Stimulated activated CD8-positive, alpha-beta memory T cell treated with anti-CD3 and anti-CD28 coated beads, Interleukin-4, amount 100 ng/mL, for 24 hours (primary cell): ENCODE data around the gene OSER1.
"Not testable (repeated sequence)": the region's sequence is repeated elsewhere in the genome, so short reads cannot be mapped to it uniquely, and the experiment has no call there.

ENCODE experiments used
- DNase-seq: peaks from one replicate; pipeline ENCODE4 v3.0.0-alpha.2; 2020; ENCODE audit warnings: low read depth

OSER1 gene

GRCh38 chr20:44210406-44211176 lies at the start of gene OSER1:
TSS of gene OSER1 (minus strand) at chr20:44210771. CDS start at chr20:44206957, 3,814 bp downstream.
- peak; percentile 95 for DNase-seq

GRCh38 chr20:44258226-44258890 lies 47.8 kb upstream of the OSER1 start:
- DNase-seq = no peak

- no peak for DNase-seq
These were observed 46.4 kb upstream of the OSER1 start for GRCh38 chr20:44256961-44257360.

DNA sequence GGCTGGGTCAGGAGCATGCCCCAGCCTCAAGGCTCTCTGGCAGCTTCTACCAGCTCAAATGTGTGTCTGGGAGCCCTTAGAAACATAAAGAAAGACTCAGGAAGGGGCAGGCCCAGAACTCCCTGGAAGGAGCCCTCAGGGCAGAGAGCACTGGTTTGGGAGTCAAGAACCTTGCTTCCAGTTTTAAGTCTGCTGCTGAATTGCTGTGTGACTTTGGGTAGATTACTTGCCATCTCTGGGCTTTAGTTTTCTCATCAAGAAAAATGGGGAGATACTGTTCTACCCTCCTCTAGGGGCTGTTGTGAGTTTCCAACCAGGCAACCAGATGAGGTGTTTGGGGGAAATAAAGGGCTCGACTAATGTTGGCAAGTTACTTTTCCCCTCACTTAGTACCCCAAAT lies 45.4 kb upstream of the OSER1 start:
- no peak for DNase-seq

DNA sequence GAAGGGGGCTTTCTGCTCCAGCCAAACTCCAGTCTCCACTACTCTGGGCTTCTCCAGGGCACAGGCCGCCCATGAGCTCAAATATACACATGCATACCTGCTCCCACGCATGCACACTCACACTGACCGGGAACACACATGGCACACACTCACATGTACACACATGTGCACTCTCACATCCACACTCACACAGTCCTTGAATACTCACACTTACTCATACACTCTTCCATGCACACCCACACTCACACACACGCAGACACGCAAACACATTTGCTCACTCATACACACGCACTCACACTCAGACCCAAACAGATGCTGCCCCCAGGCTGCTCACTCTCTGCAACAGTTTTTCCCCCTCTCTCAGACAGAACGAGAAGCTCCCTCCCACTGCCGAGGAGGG lies 43.5 kb upstream of the OSER1 start:
- no peak for DNase-seq

- DNase-seq = no peak
These were observed 43.0 kb upstream of the OSER1 start for GRCh38 chr20:44253528-44253927.

DNA sequence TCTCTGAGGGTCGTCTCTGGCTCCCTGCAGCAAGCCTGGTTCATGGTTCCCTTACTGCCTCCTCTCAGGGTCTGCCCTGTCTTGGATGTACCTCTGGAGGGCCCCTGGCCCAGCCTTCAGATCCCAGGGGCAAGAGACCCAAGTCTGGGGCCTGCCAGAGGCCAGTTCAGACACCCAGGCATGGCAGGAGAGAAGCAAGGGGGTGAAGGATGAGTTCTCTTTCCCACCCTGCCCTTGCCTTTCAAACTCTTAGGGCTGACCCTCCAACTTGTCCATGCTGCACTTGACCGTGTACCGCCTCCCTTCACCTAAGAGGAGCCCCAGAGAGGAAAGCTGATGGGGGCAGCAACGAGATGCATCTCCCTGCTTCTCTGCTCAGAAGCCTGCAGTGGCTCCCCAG lies 40.7 kb upstream of the OSER1 start:
- no peak for DNase-seq

DNA sequence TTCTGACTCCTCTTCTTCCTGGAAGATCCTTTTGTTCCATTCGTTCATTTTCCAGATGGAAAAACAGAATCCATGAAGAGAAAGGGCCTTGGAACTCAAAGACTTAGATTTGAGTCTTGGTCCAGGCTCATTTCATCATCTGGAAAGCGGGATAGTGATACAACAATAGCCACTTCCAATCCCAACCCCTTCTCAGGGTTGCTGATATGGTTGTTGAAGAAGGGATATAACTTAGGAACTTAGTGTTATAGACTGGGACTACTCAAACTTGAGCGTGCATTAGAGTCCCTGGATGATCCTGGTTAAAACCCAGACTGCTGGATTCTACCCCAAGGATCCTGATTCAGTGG lies 37.8 kb upstream of the OSER1 start:
- no peak for DNase-seq

GRCh38 chr20:44247586-44248409 lies 37.2 kb upstream of the OSER1 start:
- peak; percentile 17 for DNase-seq

GRCh38 chr20:44247131-44247571 lies 36.6 kb upstream of the OSER1 start, which contains the start of gene GDAP1L1:
TSS of gene GDAP1L1 (plus strand) at chr20:44247308. CDS start at chr20:44247335, 27 bp downstream.
- DNase-seq = no peak

DNA sequence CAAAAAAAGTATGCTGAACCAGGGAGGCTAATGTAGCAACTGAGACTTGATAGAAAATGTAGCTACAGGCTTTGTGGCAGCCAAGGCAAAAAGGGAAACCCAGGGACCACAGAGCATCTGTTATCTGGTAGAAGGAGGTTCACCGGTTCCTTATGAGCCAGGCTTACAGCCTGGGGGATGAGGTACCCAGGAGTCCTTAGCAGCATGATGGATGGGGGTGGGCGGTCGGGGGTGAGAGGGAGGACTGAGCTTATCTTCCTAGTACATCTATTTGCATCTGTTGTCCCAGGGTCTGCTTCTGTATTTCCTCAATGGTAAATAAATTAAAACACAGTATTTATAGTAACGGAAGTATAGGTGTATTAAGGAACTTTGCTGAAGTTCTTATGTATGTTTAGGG lies 35.4 kb upstream of the OSER1 start:
- DNase-seq = no peak

GRCh38 chr20:44241796-44242195 lies 31.2 kb upstream of the OSER1 start:
- DNase-seq = no peak

- DNase-seq = not testable (repeated sequence)
These were observed 26.3 kb upstream of the OSER1 start for GRCh38 chr20:44236840-44237239.

- no peak for DNase-seq
These were observed 25.1 kb upstream of the OSER1 start for GRCh38 chr20:44235702-44236101.

- no peak for DNase-seq
These were observed 24.2 kb upstream of the OSER1 start for GRCh38 chr20:44234566-44235317.

DNA sequence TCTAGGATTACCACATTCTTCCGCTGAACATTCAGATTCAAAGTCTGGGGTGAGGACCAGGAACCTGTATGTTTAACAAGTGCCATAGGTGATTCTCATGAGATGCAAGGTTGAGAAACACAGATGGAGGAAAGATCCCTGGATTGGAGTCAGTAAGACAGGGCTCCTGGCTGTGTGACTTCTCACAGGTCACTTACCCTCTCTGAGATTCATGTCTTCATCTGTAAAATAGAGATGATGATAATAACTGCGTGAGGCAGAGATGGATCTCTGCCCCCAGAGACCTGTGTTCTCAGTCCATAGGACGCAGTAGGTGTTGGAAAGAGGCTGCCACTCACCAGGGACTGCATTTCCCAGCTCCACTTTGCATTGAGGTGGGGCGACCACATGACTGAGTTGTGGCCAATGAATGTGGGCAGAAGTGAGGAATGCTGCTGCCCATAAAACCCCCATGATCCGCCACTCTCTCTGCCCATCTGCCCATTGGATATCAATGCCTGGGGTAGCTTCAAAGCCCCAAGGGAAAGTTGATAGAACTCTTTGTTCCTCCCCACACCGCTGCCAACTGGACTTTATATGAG lies 23.0 kb upstream of the OSER1 start:
- no peak for DNase-seq

GRCh38 chr20:44232469-44232856 lies 21.9 kb upstream of the OSER1 start:
- DNase-seq = not testable (repeated sequence)

- DNase-seq = no peak
These were observed 21.3 kb upstream of the OSER1 start for GRCh38 chr20:44231713-44232468.

DNA sequence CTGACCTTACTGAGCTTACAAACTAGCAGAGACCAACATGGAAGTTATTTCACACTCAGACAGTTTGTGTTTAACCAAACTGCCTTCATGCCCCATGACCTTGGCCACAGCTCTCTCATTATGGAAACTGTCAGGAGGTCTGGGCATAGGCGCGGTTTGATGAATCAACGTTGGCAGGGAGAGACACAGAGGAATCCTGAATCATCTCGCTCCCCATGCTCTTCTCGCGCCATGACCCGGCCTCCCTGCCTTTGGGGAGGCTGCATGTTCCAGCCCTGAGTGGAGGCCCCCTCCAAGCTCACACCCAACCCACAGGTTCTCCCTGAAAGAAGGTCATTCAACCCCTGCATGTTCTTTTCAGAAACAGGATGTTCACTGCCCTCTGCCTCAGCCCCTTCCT lies 20.6 kb upstream of the OSER1 start:
- DNase-seq = no peak

- no peak for DNase-seq
These were observed 18.1 kb upstream of the OSER1 start for GRCh38 chr20:44228465-44229258.
